NCI-H1436 (cell line): ENCODE measurements around the gene SEMA3F.
A peak's percentile ranks its signal among the peaks of the same experiment; 100 is the strongest.
"Not testable (repeated sequence)": the region's sequence is repeated elsewhere in the genome, so short reads cannot be mapped to it uniquely, and the experiment has no call there.

ENCODE experiments used
- DNase-seq: peaks from one replicate; lab custom pipeline; 2025; lab: John Stamatoyannopoulos, UW

The SEMA3F gene

DNA sequence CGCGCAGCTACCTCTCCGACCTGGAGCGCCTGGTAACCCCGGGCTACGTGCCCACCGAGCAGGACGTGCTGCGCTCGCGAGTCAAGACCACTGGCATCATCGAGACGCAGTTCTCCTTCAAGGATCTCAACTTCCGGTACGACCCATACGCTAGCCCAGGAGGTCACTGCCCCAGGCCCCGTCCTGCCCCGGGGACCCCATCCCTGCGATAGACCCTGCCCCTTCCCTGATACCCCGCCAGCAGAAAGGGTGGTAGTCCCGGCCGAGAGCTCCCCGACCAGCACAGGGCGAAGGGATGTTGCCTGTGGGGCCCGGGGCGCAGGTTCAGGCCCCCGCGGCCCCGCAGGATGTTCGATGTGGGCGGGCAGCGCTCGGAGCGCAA lies 38.6 kb downstream of the SEMA3F start:
- no peak for DNase-seq

DNA sequence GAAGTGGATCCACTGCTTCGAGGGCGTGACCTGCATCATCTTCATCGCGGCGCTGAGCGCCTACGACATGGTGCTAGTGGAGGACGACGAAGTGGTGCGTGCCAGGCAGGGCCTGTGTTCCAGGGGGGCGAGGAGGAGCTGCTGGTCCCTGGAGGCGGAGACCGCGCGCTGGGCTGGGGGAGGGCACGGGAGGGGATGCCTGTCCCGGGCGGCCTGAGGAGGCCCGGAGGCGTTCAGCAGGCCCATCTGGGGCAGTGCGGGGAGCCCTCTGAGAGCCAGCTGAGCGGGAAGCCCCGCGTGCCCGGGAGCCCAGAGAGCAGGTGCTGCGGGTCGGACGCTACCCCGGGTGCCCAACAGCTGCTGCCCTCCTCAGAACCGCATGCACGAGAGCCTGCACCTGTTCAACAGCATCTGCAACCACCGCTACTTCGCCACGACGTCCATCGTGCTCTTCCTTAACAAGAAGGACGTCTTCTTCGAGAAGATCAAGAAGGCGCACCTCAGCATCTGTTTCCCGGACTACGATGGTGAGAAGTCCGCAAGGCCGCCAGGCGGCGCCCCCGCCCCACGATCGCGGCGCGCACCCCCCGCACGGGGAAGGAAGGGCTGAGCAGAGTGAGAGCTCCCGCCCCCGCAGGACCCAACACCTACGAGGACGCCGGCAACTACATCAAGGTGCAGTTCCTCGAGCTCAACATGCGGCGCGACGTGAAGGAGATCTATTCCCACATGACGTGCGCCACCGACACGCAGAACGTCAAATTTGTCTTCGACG lies 39.2 kb downstream of the SEMA3F start:
- peak; percentile 30 for DNase-seq

DNA sequence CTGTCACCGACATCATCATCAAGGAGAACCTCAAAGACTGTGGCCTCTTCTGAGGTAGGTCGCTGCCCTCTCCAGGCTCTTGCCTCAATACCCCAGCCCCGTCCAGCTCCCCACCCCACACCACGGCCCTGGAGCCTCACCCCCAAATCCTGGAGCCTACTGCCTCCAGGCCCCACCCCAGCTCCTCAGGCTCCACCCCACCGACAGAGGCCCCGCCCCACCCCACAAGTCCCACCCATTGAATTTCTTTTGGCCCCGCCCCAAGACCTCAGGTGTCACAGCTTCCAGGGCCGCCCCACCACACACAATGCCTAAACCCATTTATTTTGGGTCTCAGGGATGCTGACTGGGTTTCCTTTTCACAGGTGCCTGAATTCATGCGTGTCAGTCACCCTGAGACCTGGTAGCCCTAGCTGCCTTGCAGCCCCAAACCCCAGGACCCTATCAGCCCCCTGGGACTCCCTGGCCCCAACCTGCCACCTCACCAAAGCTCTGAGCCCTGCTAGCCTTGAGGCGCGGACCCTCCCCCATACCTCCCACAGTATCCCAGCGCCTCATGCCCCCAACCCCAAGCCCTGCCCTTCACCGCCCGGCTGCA lies 39.9 kb downstream of the SEMA3F start:
- DNase-seq: no peak

DNA sequence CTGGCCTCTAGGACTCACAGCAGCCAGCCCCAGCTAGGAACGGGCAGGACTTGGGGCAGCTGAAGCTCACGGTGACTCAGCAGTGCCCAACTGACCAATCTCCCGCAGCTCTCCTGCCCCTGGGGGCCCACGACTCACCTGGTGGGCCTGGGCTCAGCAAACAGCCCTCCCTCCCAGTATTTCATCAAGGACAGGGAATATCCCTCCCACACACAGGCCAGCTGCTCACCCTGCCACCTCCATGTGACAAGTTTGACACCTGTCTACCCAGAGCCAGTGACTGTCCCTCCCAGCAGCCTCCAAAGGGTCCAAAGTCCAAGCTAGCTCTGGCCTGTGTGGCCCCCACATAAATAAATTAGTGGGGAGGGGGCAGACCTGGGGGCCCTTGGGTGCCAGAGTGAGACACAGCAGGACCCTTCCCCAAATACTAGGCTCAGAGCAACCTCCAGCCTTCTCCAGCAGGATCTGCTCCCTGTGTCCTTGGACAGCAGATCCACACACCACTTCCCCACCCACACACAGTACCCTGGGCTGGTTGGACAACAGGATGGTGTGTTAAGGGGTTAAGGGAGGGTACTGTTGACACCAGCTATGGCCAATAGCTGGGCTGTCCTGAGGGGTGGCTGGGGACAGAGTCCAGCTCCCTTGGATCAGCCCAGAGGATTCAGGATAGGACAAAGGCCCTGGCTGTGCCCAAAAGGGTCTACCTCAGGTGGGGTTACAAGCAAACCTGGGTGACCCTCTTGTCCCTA lies 40.6 kb downstream of the SEMA3F start:
- no peak for DNase-seq

DNA sequence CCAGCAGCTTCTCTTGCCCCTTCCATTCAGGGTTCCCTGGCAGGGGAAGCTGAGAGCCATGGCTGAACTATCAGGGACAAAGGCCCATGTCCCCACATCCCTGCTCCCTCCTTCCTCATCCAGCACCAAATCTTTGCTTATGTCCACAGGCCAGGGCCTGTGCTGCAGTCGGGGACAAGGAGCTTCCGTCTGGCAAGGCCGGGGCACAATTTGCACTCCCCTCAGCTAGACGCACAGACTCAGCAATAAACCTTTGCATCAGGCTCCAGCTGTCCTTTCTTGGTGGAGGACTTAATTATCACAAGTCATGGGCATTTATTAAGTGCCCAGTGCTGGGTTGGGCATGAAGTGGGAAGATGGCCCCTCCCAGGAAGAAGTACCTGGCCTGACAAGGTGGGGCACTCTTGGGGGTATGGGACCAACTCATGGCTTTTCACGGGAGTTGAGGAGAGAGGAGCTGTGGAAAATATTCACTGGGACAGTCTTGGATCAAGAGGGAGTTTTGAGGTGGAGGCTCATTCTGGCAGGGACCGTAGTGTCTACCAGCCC lies 41.2 kb downstream of the SEMA3F start:
- DNase-seq: no peak

DNA sequence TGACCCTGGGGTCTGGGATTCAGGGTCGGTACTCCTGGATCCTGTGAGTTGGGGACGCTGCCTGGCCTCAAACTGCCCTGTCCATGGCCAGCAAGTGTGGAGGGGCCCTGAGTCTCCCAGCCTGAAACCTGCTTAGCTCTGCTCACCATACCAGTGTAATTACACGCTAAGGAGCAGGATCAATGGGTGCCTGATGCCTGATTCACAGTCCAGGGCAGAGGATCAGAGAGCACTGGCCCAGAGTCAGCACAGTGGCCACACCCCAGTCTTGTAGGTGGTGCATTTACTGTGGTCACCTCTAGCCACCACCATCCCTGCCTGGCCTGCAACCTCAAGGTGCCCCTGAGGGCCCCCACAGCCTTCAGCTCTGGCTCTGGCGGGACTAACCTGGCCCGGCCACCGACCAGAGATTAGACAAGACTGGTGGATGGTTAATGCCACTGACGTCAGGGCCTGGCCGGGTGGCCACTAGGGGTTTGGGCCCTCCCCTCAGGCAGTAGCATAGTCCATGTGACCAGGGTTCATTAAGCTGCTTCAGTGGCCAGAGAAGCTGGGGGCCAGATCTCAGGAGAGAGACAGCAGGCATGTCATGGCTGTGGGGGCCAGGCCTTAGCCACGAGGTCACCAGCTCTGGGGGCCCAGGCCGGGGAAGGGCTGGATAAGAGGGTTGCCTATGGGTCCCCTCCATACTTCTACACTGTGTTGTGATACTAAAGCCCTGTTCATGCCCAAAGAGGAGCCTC lies 46.6 kb downstream of the SEMA3F start:
- no peak for DNase-seq

DNA sequence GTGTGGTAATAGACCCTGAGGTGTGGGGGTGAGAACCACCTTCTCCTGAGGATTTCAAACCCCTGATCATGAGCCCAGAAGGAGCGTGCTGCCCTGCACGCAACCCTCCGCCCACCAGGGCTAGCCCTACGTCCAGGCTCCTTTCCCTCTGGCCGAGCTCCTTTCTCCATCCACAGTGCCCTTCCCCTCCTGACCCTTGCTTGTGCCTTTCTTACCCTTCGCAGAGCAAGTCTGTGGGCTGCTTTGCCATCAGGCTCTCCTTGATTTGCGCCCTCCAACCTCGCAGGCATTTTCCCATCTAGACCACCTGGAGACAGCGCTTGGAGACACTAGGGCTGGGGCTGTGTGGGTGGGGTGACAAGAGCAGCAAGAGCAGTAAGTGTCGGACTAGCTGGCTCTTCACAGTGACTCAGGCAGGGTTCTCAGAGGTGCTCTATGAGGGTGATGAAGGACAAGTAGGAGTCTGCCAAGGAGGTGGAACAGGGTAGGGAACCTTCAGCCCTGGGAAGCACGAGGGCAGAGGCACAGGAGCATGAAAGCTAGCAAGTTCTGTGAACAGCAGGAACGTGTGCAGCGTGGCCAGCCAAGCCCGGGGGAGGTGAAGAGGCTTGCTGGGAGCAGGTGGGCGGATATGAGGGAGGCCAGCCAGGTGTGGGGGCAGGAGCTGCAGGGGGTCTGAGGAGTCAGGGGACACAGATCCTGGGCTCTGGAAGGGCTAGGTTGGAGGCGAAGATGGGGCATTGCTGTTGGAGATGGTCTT lies 47.4 kb downstream of the SEMA3F start:
- DNase-seq: no peak

DNA sequence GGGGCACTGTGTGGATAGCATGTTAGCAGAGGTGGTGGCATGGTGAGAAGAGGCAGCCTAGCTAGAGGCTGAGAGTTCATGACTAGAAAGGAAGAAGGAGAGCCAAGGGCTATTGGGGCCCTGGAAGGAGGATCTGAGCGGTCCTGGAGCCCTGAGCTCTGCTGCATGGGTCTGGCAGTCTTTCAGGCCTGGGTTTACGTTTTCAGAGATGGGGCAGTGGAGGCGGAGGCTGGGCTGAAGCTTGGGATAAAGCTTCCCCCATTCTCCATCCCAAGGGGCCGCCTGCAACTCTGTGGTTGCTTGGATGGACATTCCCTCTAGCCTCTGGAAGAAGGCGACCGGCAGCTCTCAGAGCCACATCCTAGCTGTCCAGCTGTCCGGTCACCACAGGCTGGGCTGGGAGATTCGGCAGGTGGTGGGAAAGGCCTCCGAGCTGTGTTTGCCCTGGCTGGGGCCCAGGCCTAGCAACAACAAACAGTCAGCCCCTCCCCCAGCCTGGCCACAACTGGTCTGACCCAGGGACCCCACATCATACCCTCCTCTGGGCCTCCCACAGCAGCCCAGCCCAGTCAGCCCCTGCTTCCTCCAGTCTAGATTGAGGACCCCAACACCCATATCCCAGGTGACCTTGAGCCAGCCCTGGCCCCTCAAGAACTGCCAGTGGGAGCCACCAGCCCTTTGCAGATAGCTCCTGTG lies 48.1 kb downstream of the SEMA3F start:
- DNase-seq: no peak

DNA sequence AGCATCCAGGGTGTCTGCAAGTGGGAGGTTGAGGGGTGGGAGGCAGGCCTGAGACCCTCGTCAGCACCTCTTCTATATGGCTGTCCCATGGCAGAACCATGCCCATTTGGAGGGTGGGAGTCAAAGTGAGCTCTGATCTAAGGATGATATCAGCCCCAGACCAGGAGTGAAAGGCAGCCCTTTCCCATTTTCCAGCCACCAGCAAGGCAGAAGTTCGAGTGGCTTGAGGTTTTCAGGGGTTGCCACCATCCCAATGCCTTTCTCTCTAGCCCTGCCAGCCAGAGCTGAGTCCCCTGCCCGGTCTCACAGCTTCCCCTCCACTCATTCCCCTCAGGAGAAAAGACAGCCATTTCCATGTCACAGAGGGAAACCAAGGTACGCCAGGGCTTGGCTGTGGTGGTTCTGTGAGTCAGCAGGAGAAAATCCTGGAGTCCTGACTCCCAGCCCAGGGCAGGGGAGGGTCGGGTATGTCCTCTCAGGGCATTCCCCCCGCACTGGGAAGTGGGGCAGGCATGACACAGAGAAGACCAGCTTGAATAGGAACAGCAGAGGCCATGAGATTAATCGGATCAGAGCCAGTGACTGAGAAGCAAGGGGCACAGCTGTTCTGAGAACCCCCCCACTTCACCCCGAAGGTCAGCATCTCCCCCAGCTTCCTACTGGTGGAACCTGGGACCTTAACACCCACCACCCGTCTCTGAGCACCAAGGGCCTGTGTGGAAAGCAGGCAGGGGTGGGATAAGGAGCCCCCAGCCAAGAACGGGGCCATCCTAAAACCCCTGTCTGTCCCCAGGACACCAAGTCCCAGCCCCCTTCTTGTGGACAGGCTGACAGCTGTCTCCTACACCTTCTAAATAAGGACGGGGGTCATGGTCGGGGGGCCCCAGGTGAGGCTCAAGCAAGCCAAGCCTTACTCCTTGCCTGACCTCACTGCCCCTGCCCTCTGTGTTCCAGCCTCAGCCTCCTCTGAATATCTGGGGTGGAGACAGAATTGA lies 49.0 kb downstream of the SEMA3F start:
- DNase-seq: no peak

DNA sequence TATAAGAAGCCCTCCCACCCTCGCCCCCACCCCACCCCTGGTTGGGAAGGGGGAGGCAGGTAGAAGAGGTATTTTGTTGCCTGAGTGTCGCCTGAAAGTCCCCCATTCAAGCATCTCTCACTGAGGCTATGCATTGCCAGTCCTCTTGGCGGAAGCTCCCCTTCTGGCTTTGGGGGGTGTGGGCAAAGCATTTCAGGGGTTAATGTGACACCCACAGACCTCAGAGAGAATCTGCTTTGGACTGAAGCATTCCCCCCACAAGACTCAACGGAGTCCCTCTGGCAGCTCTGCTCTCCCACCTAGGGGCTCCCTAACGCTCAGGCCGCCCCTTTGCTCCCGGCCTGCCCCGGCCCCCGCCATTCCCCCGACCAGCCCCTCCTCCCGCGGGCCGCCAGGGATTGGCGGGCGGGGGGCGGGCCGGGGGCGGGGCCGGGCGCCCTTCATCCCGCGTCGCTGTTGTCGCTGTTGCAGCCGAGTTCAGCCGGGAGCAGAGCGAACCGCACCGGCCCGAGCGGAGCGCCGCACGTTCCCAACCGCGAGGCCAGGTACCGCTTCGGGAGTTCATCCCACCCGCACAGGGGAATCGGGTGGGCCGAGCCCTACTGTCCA lies 49.8 kb downstream of the SEMA3F start, which contains the start of gene SLC38A3:
TSS of gene SLC38A3 (plus strand) at position 468 of the 609 bp plus-strand sequence. CDS start 8,929 bp downstream, outside the sequence.
- DNase-seq: peak; percentile 22

DNA sequence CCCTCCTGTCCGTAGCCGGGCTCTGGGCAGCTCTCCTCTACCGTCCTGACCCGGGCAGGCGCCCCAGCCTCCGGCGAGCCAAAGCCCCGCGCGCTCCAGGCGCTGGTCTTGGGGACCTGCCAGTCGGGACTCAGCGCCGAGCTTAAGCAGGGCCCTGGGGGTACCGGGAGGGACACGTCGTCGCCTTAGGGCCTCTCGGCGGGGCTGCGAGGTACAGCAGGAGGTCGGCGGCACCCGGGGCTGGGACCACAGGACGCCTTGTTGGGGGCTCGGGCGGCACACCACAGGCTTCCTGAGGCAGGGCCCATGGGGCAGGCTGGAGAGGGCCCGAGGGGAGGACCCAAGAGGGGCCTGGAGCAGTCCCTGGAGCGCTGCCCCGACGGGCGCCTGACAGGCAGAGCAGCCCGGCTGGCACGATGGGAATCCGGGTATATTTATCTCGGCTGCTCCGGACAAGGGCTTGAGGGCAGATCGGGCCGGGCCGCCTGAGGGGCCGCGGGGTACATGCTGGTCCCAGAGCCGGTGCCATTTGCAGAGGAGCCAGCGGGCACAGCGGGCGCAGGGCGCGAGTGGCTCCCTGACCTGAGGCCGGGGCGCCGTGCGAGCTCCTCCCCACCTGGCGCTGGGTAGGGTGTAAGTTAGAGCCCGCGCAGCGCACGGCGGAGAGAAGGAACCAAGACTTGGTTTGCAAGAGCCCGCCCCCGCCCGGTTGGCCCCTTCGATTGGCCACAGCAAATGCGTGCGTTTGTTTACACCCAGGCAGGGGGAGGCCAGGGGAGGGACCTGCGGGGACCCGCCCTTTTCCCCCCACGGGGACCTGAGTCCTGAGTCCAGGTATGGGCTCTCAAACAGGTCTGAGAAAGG lies 50.5 kb downstream of the SEMA3F start:
- no peak for DNase-seq

DNA sequence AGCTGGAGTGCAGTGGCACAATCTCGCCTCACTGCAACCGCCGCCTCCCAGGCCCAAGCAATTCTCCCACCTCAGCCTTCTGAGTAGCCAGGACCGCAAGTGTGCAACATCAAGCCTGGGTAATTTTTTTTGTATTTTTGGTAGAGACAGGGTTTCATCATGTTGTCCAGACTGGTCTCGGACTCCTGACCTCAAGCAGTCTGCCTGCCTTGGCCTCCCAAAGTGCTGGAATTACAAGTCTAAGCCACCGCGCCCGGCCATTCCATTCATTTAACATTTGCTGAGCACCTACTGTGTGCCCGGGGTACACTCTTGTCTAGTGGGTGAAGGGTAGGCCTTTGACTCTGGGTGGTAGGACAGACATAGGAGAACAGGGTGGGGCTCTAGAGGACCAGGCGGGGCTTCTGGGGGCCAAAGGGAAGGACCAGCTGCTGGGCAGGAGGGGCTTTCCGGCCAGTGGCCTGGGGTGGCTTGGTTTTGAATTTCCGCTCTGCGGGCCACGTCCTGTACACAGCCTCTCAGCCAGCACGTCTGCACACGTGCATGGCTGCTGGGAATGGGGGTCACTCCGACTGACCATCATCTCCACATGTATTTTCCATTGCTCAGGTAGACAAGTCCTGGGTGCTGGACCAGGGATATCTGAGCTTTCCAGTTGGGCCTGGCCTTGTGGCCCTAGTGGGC lies 52.4 kb downstream of the SEMA3F start:
- DNase-seq: no peak

DNA sequence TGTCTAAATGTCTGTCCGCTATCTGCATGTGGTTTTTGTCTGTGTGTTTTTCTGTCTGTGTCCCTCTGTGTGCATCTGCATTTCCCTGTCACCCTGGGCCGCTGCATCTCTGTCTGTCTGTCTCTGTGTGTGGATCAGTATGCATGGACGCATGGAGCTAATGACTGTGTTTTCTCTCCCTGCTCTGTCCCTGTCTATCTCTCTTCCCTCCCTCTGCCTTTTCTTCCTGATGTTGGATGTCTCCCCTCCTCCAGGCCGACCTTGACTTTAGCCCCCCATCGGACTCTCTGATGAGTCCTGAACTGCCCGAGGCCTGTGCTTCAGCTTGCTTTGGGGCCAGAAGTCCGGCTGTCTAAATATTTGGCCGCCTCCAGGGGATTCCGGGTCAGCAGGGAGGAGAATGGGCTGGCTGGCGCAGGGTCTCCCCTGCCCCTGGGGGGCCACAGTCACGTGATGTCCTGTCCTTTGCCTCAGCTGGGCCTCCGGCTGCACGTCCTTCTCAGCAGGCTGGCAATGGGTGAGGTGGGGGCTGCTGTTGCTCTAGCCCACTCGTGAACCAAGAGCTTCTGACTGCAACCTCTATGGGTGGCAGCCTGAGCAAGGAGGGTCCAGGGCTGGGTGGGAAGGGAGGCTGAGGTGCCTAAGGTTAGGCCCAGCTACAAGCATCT lies 53.7 kb downstream of the SEMA3F start:
- DNase-seq: no peak

DNA sequence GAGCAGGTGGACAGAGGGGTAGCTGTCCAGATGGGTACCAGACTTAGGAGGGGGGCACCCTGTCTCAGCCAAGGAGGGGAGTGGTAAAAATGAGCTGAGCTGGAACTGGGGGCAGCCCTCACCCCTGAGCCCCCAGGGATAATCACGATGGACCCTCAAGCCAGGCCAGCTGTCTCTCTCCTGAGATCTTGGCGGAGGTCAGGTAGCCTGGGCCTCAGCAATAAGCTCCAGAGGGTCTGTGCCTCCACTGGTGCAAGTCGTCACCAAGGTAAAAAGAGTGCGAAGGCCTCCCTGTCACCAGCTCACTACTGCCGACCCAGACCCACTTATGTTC lies 55.0 kb downstream of the SEMA3F start:
- DNase-seq: no peak

DNA sequence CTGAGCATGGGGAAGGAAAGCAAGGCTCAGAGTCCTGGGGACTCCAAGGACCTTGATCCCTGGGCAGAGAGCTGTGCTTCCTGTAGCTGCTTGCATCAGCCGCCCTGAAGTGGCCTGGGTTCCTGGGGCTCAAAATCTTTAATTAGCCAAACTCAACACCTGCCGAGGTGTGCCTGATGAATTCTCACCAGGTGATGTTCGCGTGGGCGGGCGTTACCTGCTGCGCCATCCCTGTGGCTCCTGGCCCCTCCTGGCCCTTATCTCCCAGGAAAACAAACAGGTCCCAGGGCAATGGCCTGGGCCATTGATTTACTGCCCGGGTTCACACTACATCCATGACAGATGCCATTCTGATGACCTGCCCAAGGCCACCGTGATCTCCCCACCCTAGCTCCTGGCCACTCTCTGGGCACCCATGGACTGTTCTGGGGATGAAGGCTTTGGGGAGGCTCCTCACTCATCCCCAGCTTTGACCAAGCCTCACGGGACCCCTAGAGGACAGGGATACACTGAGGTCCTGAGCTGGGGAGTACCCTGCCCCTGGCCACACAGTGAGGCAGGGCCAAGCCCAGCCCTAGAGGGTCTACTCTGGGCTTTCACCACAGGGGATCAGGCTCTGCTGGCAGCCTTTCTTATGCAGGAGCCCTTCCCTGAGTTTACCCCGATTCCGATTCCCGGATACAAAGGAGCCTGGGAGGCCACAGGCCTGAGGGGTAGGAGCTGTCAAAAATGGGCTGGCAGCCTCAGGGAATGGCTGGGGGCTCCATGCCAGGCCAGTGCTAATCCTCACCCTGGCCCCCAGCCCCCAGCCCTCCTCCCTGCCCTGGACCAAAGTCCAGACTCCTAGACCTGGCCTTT lies 55.6 kb downstream of the SEMA3F start:
- DNase-seq: no peak

DNA sequence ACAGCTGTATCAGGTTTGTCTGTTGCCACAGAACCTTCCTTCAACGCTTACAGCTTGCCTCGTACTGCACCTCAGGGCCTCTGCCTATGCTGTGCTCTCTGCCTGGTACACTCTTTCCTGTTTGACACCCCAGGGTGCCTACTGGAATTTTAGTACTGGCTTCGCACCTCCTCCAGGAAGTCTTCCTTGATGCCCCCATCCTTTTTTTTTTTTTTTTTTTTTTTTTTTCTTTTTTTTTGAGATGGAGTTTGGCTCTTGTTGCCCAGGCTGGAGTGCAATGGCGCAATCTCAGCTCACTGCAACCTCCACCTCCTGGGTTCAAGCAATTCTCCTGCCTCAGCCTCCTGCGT lies 56.2 kb downstream of the SEMA3F start:
- not testable (repeated sequence) for DNase-seq
